ENCODE results near the gene LMAN2.
"Not testable (repeated sequence)": the region's sequence is repeated elsewhere in the genome, so short reads cannot be mapped to it uniquely, and the experiment has no call there.

LMAN2 gene

DNA sequence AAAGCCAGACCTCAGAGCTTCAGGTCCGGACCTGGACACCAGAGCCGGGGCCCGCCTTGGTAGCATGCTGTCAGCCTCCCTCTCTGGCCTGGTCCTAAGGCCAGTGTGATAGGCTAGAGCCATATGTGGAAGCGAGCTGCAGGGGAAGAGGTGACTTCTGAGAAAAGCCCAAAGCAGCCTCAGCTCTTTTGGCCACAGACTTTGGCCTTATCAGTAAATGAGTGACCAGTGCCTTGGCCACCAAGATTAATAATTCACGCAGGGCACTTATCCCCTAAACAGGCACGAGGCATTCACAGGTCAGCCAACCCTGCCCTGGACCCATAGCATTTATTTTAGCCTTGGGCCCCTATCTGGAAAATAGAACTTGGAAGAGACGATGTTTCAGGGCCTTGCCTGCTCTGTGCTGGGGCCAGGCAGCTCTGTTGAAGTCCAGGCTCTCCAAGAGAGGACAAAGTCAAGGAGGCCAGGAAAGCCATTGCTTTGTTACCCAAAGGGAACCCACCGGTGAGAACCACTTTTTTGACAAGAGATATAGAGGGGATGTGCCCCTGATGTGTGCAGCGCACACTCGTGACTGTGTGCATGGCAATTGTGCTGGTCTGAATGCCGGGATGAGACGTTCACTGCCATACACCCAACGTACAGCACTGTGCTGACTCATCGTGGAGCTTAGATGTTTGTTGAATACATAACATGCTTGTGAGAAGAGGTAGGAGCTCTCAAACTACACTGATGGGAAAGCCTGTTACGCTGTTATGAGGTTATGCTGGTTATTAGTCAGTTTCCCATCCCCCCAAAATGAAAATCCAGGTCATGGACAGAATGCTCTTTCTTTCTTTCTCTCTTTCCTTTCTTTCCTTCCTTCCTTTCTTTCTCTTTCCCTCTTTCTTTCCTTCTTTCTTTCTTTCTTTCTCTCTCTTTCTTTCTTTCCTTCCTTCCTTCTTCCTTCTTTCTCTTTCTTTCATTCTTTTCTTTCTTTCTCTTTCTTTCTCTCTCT lies 27.7 kb upstream of the LMAN2 start:
- DNase-seq = no peak

DNA sequence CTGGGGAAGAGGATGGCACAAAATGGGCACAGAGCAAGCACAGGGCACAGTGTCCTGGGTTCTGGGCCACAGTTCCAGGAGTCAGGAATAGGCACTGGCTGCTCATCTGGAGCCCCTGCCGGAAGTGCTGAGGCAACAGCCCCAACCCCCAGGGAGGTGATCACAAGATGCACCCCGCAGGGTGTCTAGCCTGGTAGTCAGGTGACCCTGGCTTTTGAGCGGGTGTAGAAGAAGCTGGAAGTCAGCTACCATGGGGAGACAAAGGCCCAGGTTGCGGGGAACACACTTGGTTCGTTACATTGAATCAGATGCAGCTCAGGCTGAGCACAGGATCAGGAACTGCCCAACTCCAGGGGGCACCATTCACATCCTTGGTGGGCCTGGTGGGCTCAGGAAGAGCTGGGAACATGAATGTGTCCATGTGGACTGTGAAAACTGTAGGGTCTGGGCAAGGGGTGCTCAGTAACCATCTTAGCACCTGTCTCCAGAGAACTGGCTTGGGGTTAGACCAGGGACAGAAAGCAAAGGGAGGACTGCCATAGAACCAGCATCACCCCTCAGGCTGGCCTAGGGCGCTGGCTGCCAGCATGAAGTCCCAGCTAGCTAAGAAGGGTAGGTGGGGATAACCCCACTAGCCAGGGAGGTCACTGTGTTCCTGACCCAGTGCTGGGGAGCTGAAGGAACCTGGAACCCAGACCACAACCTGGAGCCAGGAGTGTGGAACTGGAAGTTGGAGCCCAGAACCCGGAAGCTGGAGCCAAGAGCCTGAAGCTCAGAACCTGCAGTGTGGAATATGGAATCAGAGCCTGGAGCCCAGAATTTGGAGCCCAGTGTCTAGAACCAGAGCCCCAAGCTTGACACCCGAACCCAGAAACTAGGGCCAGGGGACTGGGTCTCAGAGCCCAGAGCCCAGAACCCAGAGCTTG lies 26.6 kb upstream of the LMAN2 start:
- no peak for DNase-seq

DNA sequence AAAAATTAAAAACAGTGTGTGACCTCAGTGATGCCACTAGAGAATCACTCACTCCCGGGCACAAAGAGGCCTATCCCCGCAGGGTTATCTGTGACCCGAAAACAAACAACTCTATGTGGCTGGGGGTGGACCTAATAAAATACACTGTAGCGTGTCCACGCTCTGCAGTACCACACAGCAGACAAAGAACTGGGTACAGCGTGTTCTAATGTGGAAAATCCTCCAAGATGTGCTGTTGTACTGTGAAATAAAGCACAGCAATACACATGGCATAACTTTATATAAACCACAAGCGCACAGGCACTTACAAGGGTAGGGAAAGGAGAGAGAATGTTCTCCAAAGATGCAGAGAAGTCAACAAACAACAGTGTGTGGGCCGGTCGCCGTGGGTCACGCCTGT lies 24.6 kb upstream of the LMAN2 start:
- DNase-seq = no peak

DNA sequence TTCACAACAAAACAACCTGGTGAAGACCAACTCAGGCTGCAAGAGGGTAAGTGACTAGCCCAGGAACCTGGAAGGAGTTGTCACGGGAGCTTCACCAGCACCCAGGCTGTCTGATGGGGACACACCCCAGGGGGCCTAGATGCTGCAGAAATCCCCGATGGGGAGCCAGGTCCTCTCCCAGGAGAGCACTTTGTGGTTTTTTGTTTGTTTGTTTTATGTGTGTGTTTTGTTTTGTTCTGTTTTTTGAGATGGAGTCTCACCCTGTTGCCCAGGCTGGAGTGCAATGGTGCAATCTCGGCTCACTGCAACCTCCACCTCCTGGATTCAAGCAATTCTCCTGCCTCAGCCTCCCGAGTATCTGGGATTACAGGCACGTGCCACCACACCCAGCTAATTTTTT lies 24.0 kb upstream of the LMAN2 start:
- not testable (repeated sequence) for DNase-seq

DNA sequence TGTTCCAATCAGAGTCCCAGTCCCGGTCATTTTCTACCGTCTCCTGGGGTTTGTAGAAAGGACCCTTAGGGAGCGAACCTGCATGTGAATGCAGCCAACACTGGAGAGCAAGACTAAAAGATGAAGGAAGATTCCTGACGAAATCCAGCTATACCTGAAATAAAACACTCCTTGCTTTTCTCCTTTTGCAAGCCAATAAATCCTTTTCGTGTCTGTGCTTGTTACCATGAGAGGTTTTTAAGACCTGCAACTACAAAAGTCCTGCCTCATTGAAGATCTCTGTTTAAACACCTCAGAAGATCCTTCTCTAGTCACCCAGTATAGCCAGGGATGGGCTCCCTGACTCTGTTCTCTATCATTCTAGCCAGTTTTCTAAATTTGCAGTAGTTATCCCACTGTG lies 22.7 kb upstream of the LMAN2 start:
- no peak for DNase-seq

DNA sequence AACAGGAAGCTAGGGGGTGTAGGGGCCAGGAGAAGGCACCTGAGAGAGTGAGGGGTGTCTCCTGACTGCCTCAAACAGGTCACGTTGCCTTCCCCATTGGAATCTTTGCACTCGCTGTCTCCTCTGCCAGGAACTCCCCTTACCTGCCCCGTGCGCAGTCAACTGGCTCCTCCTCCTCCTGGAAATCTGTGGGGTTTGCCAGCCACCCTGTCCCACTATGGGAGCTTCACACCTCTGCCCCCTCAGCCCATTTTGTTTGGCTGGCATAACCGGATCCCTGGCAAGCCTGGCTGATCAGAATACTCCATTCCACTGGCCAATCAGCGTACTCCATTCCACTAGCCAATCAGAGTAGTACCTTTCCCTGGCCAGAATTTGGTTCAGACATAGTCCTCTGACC lies 22.3 kb upstream of the LMAN2 start:
- no peak for DNase-seq

DNA sequence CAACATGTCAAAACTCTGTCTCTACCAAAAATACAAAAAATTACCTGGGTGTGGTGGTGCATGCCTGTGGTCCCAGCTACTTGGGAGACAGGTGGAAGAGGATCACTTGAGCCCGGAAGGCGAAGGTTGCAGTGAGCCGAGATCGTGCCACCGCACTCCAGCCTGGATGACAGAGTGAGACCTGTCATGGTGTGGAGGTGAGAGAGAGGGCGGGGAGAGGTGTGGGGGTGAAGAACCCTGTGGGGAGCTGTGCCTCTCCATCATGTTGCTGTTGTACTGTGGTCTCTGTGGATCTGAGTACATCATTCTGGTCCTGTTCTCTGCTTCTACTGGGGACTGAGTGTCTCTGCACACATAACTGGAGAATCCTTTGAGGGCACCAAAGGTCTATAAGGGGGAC lies 21.4 kb upstream of the LMAN2 start:
- DNase-seq = no peak

DNA sequence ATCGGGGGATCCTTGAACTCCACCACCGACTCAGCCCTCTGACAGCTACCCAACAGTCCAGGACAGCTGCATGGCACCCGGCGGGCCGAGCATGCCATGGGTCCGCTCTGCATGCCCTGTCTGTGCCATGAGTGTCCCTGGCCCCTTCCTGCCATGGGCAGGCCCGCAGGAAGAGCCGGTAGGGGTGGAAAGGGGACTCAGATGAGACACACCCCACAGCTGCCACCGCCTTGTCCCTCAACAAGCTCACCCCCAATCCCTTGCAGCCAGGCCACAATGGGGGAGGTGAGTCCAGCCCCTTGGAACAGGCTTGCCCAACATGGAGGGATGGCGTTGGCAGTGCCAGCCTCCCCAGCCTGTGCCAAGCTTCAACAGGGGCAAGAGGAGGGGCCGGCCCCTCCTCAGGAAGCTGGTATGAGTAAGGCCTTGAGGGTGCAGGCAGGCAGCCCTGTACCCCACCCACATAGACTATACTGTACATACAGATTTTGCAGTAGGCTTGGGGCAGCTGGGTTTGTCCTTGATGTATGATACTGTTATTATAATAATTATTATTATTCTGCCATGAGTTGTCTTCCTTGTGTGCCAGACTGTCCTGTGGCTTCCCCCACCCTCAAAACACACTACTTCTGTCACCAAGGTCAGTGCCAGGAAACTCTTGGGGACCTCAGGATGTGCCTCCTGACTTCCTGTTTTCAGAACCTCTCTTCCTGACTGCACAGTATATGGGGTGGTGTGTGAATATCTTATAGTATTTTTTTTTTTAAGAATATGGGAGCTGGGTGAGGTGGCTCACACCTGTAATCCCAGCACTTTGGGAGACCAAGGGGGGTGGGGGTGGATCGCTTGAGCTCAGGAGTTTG lies 20.8 kb upstream of the LMAN2 start:
- no peak for DNase-seq

DNA sequence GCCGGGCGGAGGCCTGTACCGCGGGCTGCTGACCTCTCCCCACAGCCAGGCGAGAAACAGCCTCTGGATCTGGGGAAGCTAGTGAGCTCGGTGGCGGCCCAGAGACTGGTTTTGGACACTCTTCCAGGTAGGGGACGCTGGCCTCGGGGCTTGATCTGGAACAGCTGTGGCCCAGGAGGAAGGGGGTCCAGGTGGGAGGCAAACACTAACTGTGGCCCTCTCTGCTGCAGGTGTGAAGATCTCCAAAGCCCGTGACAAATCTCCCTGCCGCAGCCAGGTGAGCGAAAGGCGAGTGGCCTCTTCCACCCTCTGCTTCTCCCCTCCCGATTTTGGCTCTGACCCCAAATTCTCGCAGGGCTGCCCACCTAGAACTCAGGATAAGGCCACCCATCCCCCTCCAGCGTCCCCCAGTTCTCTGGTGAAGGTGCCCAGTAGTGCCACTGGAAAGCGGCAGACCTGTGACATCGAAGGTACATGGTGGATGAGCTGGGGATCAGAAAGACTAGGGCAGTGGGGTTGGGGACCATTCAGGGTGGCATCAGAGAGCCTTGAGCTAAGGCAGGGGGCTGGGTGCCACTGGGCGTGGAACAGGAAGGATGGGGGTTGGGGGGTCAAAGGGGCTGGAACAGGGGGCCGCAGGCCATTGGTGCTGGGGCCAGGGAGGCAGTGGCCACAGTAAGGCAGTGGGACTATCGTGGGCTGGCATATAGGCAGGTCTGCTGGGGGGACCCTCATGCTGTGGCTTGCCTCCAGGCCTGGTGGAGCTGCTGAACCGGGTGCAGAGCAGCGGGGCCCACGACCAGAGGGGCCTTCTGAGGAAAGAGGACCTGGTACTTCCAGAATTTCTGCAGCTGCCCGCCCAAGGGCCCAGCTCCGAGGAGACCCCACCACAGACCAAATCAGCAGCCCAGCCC lies 19.9 kb upstream of the LMAN2 start:
- DNase-seq = no peak

DNA sequence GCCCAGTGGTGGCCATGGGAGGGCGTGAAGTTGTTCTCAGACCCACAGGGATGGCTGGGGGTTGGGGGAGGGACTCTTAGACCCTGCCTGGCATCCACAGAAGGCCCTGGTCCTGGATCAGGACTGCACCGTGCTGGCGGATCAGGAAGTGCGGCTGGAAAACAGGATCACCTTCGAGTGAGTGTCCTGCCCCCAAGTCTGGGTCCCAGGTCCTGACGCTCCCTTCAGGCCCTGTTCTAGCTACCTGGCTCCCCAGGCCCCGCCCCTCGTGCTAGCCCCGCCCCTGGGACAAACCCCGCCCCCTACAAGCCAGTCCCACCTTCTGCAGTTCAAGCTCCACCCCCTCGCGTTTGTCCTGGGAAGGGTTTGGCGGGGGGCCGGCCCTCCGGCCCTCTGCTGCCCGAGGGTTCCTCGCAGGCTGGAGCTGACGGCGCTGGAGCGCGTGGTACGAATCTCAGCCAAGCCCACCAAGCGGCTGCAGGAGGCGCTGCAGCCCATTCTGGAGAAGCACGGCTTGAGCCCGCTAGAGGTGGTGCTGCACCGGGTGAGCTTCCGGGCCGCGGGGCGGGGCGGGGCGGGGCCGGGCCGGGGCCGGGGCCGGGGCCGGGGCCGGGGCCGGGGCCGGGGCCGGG lies 19.1 kb upstream of the LMAN2 start:
- DNase-seq = peak; percentile 63

DNA sequence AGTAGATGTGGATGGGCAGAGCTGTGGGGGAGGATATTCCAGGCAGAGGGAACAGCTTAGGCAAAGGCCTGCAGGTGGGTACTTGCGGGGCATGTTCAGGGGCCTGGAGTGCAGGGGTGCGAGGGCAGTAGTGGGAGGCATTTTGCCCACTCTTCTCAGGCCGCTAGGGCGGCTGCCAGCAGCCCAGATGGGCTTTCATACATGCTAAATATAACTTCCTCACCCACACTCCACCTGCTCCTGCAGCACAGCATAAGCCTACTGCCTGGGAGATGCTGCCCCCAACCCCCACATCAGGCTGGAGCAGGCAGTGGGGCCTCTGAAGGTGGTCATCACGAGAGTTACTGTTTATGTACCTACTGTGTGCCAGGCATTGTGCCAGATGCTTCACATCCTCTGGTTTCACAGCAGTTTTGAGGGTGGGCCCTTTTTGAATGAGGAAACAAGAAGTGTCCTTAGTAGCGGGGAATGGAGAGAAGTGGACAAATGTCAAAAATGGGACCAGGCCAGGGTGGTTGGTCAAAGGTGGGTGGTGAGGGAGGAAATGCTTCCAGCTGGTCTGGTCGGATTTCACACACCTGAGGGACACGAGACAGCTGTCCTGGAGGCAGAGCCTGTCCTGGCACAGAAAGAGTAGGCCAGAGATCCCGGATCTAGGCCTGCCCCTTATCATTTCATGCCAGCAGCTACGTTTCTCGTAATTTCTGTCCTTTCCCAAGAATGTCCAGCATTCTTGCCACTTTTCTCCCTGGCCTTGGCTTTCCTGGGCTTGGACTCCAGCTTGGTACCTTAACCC lies 18.4 kb upstream of the LMAN2 start:
- no peak for DNase-seq

DNA sequence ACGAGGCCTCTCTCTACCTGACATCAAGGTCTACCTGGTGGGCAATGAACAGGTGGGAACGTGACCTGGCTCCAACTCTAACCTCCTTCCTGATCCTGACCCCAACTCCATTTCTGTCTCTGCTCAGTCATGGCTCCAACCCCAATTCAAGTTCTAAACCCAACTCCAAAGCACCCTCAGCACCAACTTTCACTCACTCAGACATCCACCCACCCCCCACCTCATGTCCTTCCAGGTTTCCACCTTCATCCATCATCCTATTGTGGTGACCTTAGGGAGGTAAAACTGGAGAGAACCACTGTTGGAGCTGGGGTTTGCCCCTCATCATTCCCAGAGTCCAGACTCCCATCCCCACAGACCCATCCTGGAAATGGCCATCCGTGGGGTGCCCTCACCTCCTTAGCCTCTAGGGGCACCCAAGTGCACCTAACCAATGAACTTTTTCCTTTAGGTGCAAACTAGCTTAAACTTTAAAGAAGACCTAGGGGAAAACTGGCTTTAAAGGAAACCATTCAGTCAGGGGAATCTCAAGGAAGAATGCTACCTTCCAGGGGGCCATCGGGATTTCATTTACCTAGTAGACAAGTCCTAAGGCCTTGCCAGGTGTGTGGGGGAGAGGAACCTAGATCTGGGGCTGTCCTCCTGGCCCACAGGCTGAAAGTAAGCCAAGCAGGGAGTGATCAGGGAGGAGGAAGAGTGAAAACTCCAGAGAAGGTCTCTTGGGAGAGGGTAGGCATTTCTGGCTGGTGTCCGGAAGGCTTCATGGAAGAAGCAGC lies 17.6 kb upstream of the LMAN2 start:
- DNase-seq = no peak

DNA sequence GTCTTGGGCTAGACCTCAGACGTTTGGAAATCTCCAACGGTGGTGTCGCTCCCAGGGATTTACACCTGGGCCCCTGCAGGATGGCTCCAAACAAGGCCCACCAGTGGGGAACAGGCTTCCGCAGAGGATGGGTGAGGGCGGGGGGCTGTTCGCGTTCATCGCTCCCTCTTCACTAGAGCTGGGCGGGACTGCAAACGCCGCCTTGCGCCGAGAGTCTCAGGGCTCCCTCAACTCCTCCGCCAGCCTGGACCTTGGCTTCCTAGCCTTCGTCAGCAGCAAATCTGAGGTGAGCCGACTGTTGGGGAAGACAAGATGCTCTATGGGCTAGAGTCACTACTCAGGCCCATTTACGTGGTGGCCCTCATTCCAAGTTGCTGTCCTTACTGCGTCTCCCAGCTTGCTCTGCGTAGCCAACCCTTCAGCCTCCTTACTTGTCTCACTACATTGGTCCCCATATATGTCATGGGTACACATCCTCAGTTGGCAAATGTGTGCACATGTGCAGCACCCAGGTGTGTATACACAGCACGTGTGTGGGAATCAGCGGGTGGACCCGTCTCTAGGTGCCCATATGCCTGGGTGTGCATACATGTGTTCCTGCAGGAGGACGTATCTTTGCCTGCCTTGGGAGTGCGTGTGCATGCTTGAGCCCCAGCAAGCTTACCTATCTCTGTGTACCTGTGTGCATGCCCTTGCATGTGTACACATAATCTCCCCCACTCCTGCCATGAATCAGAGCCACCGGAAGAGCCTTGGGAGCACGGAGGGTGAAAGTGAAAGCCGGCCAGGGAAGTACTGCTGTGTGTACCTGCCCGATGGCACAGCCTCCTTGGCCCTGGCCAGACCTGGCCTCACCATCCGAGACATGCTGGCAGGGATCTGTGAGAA lies 16.8 kb upstream of the LMAN2 start:
- DNase-seq = no peak

DNA sequence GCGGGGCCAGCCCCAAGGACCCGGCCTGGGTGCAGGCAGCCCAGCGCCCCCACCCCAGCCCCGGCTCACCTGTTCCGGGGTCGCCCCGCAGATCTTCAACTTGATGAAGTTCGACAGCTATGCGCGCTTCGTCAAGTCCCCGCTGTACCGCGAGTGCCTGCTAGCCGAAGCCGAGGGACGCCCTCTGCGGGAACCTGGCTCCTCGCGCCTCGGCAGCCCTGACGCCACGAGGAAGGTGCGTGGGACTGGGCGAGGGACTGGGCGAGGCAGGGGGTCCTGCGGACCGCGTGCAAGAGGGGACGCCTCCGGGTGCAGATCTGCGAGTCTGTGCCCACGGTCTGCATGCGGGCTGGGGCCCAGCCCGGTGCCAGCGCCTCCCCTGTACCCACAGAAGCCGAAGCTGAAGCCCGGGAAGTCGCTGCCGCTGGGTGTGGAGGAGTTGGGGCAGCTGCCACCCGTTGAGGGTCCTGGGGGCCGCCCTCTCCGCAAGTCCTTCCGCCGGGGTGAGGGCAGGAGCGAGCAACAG lies 15.9 kb upstream of the LMAN2 start:
- no peak for DNase-seq

DNA sequence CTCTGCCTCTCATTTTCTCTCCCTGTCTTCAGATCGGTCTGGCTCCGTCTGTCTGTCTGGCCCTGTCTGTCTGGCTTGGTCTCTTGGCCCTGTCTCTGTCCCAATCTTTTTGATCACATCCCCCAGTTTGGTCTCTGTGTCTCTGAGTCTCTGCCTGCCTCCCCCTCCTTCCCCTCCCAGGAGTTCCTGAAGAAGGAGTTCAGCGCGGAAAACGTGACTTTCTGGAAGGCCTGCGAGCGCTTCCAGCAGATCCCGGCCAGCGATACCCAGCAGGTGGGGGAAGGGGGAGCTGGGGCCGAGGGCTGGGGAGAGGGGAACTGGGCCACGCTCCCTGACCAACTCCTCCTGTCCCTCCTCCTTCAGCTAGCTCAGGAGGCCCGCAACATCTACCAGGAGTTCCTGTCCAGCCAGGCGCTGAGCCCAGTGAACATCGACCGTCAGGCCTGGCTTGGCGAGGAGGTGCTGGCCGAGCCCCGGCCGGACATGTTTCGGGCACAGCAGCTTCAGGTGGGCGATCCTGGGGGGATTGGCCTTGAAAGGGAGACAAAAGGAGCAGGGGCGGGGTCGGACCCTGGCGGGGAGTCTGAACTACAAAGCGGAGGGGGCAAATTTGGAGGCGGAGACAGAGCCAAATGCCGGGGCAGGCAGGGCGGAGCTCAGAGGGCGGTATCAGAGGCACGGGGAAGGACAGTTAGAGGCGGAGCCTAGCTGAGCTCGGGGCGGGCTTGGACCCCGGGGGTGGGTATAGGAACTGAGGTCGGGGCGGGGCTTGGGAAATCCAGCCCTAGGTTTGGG lies 15.3 kb upstream of the LMAN2 start:
- no peak for DNase-seq

DNA sequence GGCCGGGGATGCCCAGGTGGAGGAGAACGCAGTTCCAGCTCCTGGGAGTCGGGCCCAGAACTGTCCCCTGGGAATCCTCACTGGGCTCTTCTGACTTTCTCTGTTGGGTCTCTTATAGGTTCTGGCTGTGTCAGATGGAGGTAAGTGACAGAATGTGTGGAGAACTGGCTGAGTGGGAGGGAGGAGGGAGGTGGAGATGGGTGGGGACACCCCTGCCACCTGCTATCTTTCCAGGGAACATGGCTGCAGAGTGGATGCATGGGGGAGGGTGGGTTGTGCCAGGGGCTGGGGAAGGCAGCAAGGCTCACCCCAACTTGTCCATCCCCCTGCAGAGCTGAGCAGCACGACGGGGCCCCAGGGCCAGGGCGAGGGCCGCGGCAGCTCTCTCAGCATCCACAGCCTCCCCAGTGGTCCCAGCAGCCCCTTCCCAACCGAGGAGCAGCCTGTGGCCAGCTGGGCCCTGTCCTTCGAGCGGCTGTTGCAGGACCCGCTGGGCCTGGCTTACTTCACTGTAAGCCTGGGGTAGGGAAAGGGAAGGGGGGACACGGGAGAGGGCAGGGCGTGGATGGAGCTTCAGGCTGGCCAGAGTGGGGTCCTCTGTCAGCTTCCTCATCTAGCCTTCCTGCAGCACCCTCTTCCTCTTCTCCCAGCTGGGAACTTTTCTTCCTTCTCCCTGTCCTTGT lies 14.5 kb upstream of the LMAN2 start:
- no peak for DNase-seq
